Stimulated activated CD4-positive, alpha-beta T cell treated with anti-CD3 and anti-CD28 coated beads, TNF-alpha, amount 100 ng/mL, for 24 hours (primary cell): ENCODE data around the gene KRT85.
"Not testable (repeated sequence)": the region's sequence is repeated elsewhere in the genome, so short reads cannot be mapped to it uniquely, and the experiment has no call there.

Experiments
- DNase-seq, 3 experiments: peaks; one replicate each; pipeline ENCODE4 v3.0.0-alpha.2; 2020; ENCODE audit warnings: low read depth in 3 of 3

Gene KRT85

DNA sequence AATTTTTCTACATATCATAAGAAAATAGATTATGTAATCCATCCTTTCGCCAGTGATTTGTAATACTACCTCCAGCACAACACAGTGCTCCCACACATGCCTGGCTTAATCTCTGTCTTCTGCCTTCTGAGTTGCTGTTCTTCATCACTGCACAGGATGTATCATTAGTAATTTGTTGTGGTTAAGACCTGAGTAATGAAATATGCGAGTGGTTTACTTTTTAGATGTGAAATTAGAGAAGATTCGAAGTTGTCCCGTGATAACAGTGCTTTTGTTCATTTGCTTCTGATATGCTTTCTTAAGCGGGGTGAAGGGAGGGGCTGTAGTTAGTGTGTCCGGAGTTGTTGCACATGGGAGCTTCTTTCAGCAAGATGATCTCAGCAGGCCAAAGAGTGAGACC is 18.1 kb downstream of the KRT85 start:
- DNase-seq = no peak

DNA sequence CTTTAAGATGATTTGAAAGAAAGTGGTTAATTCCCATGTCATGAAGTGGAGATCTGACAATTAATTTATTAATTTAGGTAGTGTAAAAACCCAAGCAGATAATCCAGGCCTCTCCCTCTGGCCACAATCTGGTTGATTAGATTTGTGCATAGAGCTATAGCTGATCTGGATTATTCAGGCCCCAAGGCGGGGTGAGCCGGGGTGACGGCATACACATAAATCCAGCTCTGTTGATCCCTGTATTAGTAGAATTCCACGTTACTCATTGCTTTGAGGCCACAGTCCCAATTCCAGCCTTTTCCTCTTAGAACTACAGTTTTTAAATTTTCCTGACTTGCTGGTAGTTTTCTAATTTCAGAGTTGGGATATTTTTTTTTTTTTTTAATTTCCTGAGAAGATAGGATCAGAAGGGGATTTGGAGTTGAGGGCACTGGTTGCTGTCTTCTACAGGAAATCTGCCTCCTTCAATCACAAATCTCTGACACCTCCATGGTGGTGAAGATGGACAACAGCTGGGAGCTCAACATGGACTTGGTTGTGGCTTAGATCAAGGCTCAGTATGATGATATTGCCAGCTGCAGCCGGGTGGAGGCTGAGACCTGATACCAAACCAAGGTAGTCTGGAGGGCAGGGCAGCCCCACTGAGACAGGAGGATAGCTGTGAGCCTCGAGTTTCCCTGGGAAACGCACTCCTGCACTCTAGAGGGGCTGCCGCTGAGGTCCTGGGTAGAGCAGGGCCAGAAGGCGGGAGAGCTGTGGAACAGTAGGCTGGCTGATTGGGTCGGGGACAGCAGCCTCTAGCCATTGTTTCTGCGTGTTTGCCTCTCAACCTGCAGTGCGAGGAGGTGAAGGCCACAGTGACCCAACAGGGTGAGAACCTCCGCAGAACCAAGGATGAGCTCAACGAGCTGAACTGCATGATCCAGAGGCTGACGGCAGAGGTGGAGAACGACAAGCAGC is 19.4 kb downstream of the KRT85 start:
- no peak for DNase-seq

GRCh38 chr12:52347016-52347415 is 20.3 kb downstream of the KRT85 start:
- DNase-seq = no peak

- DNase-seq = no peak
Observed at GRCh38 chr12:52346593-52346992, 20.7 kb downstream of the KRT85 start.

- not testable (repeated sequence) for DNase-seq
Observed at GRCh38 chr12:52345041-52345440, 22.2 kb downstream of the KRT85 start.

DNA sequence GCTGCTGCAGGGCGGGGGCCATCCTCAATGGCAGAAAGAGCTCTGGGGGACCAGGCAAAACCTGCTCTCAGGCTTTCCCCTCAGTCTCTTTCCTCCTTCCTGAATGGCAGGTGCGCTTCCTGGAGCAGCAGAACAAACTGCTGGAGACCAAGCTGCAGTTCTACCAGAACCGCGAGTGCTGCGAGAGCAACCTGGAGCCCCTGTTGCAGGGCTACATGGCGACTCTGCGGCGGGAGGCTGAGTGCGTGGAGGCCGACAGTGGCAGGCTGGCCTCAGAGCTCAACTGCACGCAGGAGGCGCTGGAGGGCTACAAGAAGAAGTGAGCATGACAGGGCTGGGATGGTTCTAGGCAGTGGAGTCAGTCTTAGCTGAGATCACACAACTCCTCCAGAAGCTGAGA is 23.2 kb downstream of the KRT85 start:
- DNase-seq = no peak

DNA sequence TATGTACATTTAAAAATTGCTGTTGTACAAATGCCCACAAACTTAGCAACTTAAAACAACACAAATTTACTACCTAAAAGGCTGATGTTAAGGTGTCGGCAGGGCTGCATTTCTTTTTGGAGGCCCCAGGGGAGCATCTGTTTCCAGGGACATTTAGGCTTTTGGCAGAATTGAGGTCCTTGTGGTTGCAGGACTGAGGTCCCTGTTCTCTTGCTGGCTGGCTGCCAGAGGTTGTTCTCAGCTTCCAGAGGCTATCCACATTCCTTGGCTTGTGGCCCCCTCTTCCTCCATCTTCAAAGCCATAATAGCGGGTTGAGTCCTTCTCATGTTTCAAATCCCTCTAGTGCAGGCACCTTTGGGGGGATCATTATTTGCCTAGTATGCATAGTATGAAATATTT is 23.7 kb downstream of the KRT85 start:
- no peak for DNase-seq

GRCh38 chr12:52342781-52343490 is 24.3 kb downstream of the KRT85 start:
- DNase-seq = no peak

- no peak for DNase-seq
Observed at GRCh38 chr12:52341066-52341580, 26.2 kb downstream of the KRT85 start.

DNA sequence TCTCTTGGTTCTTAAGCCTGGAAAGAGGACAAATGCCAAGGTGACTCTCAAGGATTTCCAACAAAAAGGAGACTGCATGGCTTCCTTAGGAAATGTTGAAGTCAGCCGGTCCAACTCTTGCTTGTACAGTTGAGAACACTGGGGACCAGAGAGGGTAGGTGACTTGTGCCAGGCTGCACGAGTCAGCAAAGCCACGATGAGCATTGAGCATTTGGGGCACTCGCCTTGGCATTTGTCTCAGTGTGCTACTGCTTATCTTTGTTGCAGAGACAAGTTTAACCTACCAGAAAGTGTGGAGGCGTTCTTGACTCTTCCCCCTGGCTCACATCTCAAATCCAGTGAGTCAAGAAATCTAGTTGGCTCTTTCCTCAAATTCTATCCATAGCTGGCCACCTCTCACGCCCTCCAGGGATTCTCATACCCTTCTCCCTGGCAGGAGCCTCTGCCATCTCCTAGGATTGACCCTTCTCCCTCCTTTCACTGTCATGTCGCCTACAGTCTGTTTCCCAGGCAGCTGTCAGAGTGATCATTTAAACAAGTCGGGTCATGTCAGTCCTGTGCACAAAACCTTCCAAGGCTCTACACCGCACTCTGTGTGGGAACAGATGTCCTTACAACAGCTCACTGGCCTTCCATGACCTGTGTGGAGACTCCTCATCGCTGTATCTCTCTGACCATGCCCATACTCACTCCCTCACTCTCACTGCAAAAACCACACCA is 28.9 kb downstream of the KRT85 start:
- no peak for DNase-seq

DNA sequence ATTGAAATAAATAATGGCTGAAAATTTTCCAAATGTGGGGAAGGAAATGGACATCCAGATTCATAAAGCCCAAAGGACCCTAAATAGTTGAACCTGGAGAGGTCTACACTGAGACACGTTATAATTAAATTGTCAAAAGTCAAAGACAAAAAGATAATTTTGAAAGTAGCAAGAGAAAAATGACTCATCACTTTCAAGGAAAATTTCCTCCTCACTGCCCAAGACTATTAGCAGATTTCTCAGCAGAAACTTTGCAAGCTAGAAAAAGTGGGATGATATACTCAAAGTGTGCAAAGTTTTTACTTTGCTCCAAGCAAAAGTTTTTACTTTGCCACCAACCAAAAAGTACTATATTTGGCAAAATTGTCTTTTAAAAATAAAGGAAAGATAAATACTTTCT is 30.2 kb downstream of the KRT85 start:
- DNase-seq = no peak

GRCh38 chr12:52336641-52337040 is 30.6 kb downstream of the KRT85 start:
- DNase-seq = no peak

DNA sequence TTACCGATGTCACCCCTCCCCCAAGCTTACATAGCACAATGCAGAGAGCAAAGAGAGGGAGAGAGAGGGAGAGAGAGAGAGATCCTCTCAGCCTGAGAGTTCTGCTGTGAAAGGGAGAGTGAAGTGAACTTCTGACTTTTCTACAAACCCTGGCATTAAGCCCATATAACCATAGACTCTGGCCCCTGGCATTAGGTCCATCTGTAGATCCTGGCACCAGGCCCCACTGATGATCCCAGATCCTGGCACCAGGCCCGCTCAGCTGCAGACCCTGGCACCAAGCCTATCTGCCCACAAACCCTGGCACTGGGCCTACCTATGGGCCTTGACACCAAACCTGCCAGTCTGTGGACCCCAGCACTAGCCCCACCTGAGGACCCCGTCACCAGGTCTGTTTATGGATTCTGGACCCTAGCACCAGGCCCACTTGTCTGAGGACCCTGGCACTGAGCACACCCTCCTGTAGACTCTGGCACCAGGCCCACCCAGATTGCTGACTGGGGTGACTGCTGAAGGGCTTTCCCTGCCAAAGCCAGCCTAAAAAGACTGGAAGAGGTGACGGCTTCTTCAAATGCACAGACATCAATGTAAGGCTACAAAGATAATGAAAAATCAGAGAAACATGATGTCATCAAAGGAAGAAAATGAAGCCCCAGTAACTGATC is 31.6 kb downstream of the KRT85 start:
- DNase-seq = no peak

DNA sequence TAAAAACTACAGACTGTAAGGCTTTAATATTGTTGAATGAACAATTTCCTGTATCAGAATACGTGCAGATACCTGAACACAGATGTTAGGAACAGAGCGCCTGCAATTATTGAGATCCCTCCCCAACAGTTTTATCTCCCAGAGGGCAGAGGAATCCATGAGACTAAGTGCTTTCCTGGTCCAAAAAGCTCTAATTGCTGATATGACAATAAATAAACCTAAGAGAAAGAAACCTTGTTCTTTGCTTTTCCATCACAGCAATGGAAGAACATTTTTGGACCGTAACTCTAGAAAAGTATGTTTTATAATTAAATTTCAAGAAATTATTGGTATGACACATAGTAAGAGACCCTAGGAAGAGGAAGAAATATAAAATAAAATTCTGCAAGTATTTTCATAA is 33.1 kb downstream of the KRT85 start:
- no peak for DNase-seq

GRCh38 chr12:52333321-52333720 is 34.0 kb downstream of the KRT85 start:
- DNase-seq = no peak

DNA sequence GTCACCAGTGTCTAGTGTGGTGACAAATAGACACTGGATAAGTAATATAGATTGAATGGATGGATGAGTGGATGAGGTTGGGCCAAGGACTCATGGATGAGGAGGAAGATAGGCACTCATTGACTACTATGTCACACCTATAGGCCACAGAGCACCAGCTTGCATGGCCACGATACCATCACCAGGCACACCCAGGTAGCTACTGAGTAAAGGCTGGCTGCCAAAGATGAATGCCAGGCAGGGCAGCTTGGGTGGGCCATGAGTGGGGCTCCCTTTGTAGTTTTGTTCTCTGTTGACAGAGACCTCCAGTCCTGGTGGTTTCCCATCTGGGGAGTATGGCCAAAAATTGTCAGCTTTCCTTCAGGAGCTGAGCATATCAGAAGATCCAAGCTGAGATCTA is 34.9 kb downstream of the KRT85 start:
- no peak for DNase-seq

- no peak for DNase-seq
Observed at GRCh38 chr12:52331833-52332232, 35.4 kb downstream of the KRT85 start.

DNA sequence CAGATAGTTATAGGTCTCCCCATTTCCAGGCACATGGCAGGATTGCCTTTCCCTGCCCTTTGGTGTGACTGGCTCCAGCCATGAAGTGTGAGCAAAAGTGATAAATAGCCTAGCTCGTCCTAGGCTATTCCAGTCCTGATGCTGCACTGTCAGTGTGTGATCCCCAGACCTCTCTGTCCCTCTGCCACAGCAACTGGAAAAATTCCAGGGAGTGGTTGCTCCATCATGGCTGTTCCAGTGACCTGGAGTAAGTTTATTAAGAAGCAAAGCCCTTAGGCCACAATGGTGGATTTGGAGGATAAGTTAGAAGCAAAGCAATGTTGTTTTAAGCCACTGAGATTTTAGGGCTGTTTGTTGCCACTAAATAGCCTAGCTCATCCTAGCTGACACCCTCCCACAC is 36.2 kb downstream of the KRT85 start:
- no peak for DNase-seq

DNA sequence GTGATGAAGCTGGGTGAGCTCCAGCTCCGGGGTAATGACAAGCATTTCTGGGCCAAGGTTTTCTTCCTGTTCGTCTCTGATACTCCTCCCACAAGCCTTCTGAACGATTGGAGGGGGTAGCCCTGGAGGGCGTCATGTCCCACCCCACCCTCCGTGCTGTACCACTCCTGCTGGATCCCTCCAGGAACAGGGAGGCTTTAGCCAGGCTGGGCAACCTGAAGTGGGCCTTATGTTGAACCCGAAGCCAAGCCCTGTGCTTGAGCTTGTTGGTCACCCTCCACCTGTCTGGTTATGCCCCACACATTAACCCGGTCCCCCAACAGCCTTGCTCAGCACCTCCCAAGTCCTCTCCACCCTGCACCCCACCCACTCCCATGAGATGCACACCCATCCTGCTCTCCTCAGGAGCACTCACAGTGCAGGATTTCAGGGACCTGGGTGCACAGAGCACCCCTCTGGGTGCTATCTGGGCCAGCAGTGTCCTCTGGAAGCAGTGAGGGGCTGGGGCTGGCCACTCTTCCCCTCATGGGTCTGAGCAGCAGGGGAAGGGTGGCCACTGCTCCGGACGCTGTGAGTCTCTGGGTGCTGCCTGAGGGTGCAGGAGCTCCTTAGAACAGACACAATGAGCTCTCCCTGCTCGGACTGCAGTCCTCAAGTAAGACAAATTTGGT is 39.3 kb downstream of the KRT85 start:
- DNase-seq = no peak

DNA sequence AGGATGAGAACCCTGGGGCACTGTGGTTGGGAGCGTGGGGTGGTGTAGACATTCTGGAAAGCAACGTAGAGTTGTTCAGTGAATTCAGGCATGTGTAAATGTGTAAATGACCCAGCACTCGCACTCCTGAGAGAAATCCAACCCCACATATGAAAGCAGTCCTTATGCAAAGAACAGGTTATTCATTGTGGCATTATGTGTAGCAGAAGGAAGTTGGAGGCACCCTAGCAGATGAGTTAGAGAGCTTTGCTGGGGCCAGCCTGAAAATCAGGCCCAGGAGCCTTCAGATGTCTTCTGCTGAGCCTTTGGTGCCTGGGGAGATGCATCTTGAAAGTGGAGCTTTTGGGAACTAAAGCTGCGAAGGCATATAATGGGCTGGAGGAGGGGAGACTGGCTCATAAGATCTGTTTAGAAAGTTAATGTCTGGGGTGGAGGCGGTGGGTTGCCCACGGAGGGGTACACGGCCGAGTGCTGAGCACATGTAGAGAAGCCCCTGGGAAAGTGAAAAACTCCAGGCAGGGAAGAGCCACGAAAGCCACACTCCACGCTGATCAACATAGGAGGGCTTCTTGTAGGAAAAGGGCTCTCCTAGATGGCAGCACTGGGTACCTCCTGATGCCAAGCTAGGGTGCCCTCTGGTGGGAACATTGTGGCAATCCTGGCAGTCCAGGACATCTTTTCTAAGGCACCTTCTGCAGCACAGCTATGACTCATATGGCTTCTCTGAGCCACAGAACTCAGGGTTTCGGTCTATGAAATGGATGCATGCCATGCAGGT is 40.0 kb downstream of the KRT85 start:
- DNase-seq = peak; percentile 51 to 77 (median 72)

DNA sequence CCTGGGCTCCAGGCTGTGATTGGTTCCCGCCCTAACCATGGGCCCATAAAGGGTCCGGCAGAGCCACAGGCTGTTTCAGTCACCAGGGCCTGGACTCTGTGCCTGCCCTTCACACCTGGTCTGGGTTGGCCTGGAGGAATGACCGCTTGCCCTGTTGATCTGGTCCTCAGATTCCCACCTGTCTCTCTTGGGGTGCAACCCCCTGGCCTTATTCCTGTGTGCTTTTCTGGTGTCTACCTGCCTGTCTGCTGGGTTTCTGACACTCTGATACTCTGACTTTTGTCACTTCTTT is 43.2 kb downstream of the KRT85 start:
- DNase-seq = no peak
